ENCODE measurements around the gene RPS21. TPM values are rescaled to one million over a fixed set of nuclear protein-coding genes. Genes with fewer than 3 reads are reported as not detected.

Gene RPS21
- total and polyA plus RNA-seq, 9 of the 15 experiments (the other 6 are each of a cell fraction or from before 2014, with no cell fraction given), result 1,380 to 5,647 (median 3,091) TPM

DNA sequence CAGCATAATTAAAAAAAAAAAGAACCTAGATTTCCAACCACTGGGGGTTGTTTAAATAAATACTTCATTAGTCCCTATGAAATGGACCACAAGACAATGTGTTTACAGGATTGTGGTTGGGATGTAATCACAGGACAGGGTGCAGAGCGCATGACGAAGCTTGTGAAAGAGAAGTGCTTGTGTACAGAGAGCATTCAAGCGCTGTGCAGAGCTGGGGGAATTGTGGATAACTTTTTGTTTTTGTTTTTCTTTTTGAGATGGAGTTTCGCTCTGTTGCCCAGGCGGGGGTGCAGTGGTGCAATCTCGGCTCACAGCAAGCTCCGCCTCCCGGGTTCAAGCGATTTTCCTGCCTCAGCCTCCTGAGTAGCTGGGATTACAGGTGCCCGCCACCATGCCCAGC lies 42.1 kb upstream of the RPS21 start:
- WGBS (ENCODE audit: insufficient coverage, low coverage, missing lambda C conversion rate), result 92% methylated on average over 10 of the region's 10 CpGs
- POLR2A ChIA-PET, result interaction anchor here (1.2 kb wide), 1 partner anchor 10 kb away, joined by 3 read pairs; no protein-coding TSS in a partner anchor
- Histone ChIP-seq H3K9me1 (ENCODE audit: control insufficient read depth, insufficient read depth, low read length) (peaks cover under 1% of the 10 kb centered on the region), H4K20me1 (replicated peaks; ENCODE audit: control insufficient read depth, insufficient read depth, low read length) (no peaks in the 10 kb centered on the region), H3K4me2 (ENCODE audit: insufficient read depth, low read length) (no peak overlapping the region), H3K9me3 (replicated peaks; ENCODE audit: control insufficient read depth, insufficient read depth, low read depth, low read length) (no peaks in the 10 kb centered on the region), H3K27me3 (ENCODE audit: control insufficient read depth in 2 of 2, insufficient read depth in 2 of 2, low read length in 2 of 2) (no peaks in the 10 kb centered on the region), H3K4me3 (no peak overlapping the region), H3K79me2 (ENCODE audit: control insufficient read depth, insufficient read depth, low read length) (no peaks in the 10 kb centered on the region), H3K9ac (ENCODE audit: insufficient read depth in 1 of 2, low read depth in 2 of 2, low read length in 2 of 2) (no peak overlapping the region), H3K36me3 (ENCODE audit: control insufficient read depth, insufficient read depth, low read length) (peaks cover 62% of the 10 kb centered on the region), H3K27ac (ENCODE audit: extremely low read depth, low read depth, low read length) (no peak overlapping the region), H2AFZ (ENCODE audit: low read depth, low read length) (no peak overlapping the region), H3K4me1 (replicated peaks in 1 of 2; ENCODE audit: control insufficient read depth in 2 of 2, insufficient read depth in 2 of 2, low read length in 2 of 2) (peaks cover 0 to 4% of the 10 kb centered on the region in 2 experiments; a peak in 1 of 5 replicates)
- FAIRE-seq, result no peak
- DNase-seq (ENCODE audit: extremely low read depth in 1 of 4, low spot score in 3 of 4), result no peak
- intact Hi-C loops (cut with micrococcal nuclease) (no loop called here), in situ Hi-C loops (cut with MboI) (no loop called here)
- no TSS peak for BruUV-seq (replicated peaks)
- no peak for ATAC-seq
- TF ChIP-seq JUN (IDR thresholded peaks at IDR 0.05; ENCODE audit: borderline replicate concordance, low read depth, low read length) (no peak), JUN (CRISPR knock-in tag; IDR thresholded peaks at IDR 0.05; ENCODE audit: borderline replicate concordance) (no peak), EZH2 (IDR thresholded peaks at IDR 0.05; ENCODE audit: borderline replicate concordance, low read depth, low read length) (no peak), ZNF444 (CRISPR knock-in tag; IDR thresholded peaks at IDR 0.05) (no peak), NCOA1 (IDR thresholded peaks at IDR 0.05; ENCODE audit: low read depth) (no peak), ZNF583 (CRISPR knock-in tag; IDR thresholded peaks at IDR 0.05) (no peak), BDP1 (IDR thresholded peaks at IDR 0.05; ENCODE audit: insufficient read depth, insufficient read length) (no peak), PTRF (tag; IDR thresholded peaks at IDR 0.05) (no peak), CHCHD3 (CRISPR knock-in tag; IDR thresholded peaks at IDR 0.05) (no peak), CXXC5 (CRISPR knock-in tag; IDR thresholded peaks at IDR 0.05) (no peak), ID3 (CRISPR knock-in tag; IDR thresholded peaks at IDR 0.05) (no peak), ID3 (tag; IDR thresholded peaks at IDR 0.05) (no peak), PHB (CRISPR knock-in tag; IDR thresholded peaks at IDR 0.05) (no peak), ZKSCAN1 (IDR thresholded peaks at IDR 0.05; ENCODE audit: low read depth, low read length) (no peak)
- CTCF ChIA-PET (ENCODE audit: low intra/inter-chr PET ratio), result no interaction called here
